ENCODE results near the gene EPB41L4B. TPM values are rescaled to one million over a fixed set of nuclear protein-coding genes. Genes with fewer than 3 reads are reported as not detected.

The EPB41L4B gene
- total and polyA plus RNA-seq, 2 of the 13 experiments (the other 11 are each of a cell fraction or from before 2014, with no cell fraction given): 17.6 to 22.1 TPM

GRCh38 chr9:109225629-109226028 lies 95.2 kb downstream of the EPB41L4B start (continued):
- no peak for TF ChIP-seq ZNF503 (CRISPR knock-in tag; IDR thresholded peaks at IDR 0.05)
- TF ChIP-seq, protein P1, sequence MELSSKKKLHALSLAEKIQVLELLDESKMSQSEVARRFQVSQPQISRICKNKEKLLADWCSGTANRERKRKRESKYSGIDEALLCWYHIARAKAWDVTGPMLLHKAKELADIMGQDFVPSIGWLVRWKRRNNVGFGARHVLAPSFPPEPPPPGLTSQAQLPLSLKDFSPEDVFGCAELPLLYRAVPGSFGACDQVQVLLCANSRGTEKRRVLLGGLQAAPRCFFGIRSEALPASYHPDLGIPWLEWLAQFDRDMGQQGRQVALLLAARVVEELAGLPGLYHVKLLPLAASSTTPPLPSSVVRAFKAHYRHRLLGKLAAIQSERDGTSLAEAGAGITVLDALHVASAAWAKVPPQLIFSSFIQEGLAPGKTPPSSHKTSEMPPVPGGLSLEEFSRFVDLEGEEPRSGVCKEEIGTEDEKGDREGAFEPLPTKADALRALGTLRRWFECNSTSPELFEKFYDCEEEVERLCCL (CRISPR knock-in tag; IDR thresholded peaks at IDR 0.05; ENCODE audit: borderline replicate concordance): no peak
- TF ChIP-seq ZMYM3 (CRISPR knock-in tag; IDR thresholded peaks at IDR 0.05): no peak
- no peak for TF ChIP-seq AGO2 (optimal IDR thresholded peaks at IDR 0.05; ENCODE audit: low read depth, low read length)
- no peak for TF ChIP-seq TSC22D2 (CRISPR knock-in tag; IDR thresholded peaks at IDR 0.05; ENCODE audit: borderline replicate concordance)
- no peak for TF ChIP-seq ZNF609 (CRISPR knock-in tag; IDR thresholded peaks at IDR 0.05; ENCODE audit: borderline replicate concordance)
- TF ChIP-seq SOX5 (CRISPR knock-in tag; IDR thresholded peaks at IDR 0.05; ENCODE audit: borderline replicate concordance): no peak
- TF ChIP-seq HES4 (CRISPR knock-in tag; IDR thresholded peaks at IDR 0.05; ENCODE audit: borderline replicate concordance): no peak
- TF ChIP-seq ZNF256 (CRISPR knock-in tag; conservative IDR thresholded peaks at IDR 0.05): no peak
- TF ChIP-seq ZNF143 (CRISPR knock-in tag; IDR thresholded peaks at IDR 0.05): no peak

Measured in HepG2 (cell line).